K562 (cell line): ENCODE results near the gene ATP2A3. TPM values are rescaled to one million over a fixed set of nuclear protein-coding genes. Genes with fewer than 3 reads are reported as not detected.
A peak's percentile ranks its signal among the peaks of the same experiment; 100 is the strongest.

Source experiments
- ARHGAP35 ChIP-seq: fragments of 450-650 bp; IDR thresholded peaks from 2 replicates; pipeline ENCODE4 v1.6.1; 2018; ENCODE audit not compliant: partially characterized antibody
- HBP1 ChIP-seq: fragments of 450-650 bp; formaldehyde crosslinking; IDR thresholded peaks from 2 replicates; pipeline ENCODE4 v1.4.0; 2022; ENCODE audit warnings: missing genetic modification characterization
- HLTF ChIP-seq: fragments of 450-650 bp; IDR thresholded peaks from 2 replicates; pipeline ENCODE4 v1.6.1; 2016
- L3MBTL2 ChIP-seq: fragments of 450-650 bp; IDR thresholded peaks from 2 replicates; pipeline ENCODE4 v1.6.1; 2016; ENCODE audit warnings: mild to moderate bottlenecking, moderate library complexity
- PCBP1 ChIP-seq: fragments of 200-400 bp; formaldehyde crosslinking; IDR thresholded peaks from 2 replicates; pipeline ENCODE4 v1.6.1; 2018; ENCODE audit warnings: mild to moderate bottlenecking, low read depth, low read length; ENCODE audit not compliant: poor library complexity, severe bottlenecking
- PTBP1 ChIP-seq: fragments of 200-400 bp; formaldehyde crosslinking; IDR thresholded peaks from 2 replicates; pipeline ENCODE4 v1.6.1; 2017; ENCODE audit warnings: low read depth, low read length
- RERE ChIP-seq: sonication (generic); formaldehyde crosslinking; IDR thresholded peaks from 2 replicates; pipeline ENCODE4 v1.8.0; 2023; ENCODE audit warnings: missing genetic modification reagents, mild to moderate bottlenecking, borderline replicate concordance
- TFAM ChIP-seq: fragments of 250-450 bp; sonication (Bioruptor Pico); conservative IDR thresholded peaks from 2 replicates; pipeline ENCODE4 v1.5.0; 2021; ENCODE audit warnings: mild to moderate bottlenecking, moderate library complexity
- ZC3H4 ChIP-seq: sonication (generic); formaldehyde crosslinking; IDR thresholded peaks from 2 replicates; pipeline ENCODE4 v1.9.0; 2021; ENCODE audit warnings: missing genetic modification reagents, borderline replicate concordance
- ZNF146 ChIP-seq: IDR thresholded peaks from one replicate; pipeline ENCODE4 v1.6.1; 2018; ENCODE audit warnings: missing compliant biosample characterization; ENCODE audit not compliant: unreplicated experiment
- ZNF347 ChIP-seq: fragments of 450-650 bp; formaldehyde crosslinking; IDR thresholded peaks from 2 replicates; pipeline ENCODE4 v1.4.0; 2020; ENCODE audit warnings: low read depth, mild to moderate bottlenecking, moderate library complexity
- ZNF398 ChIP-seq: fragments of 250-450 bp; sonication (Bioruptor Pico); IDR thresholded peaks from 2 replicates; pipeline ENCODE4 v1.8.0; 2021; ENCODE audit warnings: moderate library complexity, mild to moderate bottlenecking, inconsistent platforms
- polyA plus RNA-seq, 8 experiments: library from polyadenylated mRNA; depleted of rRNA in 4 of 8; stranded (reverse) in 5 of 8; unstranded in 3 of 8; fragments of >200 nt; fragmentation: Nextera tagmentation in 2 of 8; fragmentation: Illumina TruSeq in 1 of 8; extraction: Ambion mirVana in 2 of 8; extraction: Trizol in 1 of 8; gene quantifications; 2 replicates each; pipeline versions ENCODE4 v1.2.1 to v1.2.3, GENCODE V29; 2011 to 2014; ENCODE audit warnings: inconsistent platforms in 1 of 8, missing spikeins in 1 of 8
- total RNA-seq, 7 experiments: library from RNA; depleted of rRNA in 6 of 7; stranded (reverse); fragments of >200 nt in 6 of 7; fragmentation: Illumina TruSeq in 2 of 7; extraction: Trizol in 2 of 7; gene quantifications; 2 replicates each; pipeline versions ENCODE4 v1.2.1 to v1.2.3, GENCODE V29; 2011 to 2021; ENCODE audit warnings: low replicate concordance in 1 of 7
- TF ChIP-seq, protein P1 (sequence below): fragments of 450-650 bp; IDR thresholded peaks from 2 replicates; pipeline ENCODE4 v1.7.1; 2018; ENCODE audit warnings: mild to moderate bottlenecking, low read depth; ENCODE audit not compliant: partially characterized antibody
- TF ChIP-seq, protein P2 (sequence below): fragments of 450-650 bp; IDR thresholded peaks from 2 replicates; pipeline ENCODE4 v1.6.1; 2016; ENCODE audit warnings: missing biosample characterization, missing genetic modification characterization

The ATP2A3 gene
- total and polyA plus RNA-seq, 9 of the 15 experiments (the other 6 are each of a cell fraction or from before 2014, with no cell fraction given) = 0.65 to 103 (median 31.3) TPM

DNA sequence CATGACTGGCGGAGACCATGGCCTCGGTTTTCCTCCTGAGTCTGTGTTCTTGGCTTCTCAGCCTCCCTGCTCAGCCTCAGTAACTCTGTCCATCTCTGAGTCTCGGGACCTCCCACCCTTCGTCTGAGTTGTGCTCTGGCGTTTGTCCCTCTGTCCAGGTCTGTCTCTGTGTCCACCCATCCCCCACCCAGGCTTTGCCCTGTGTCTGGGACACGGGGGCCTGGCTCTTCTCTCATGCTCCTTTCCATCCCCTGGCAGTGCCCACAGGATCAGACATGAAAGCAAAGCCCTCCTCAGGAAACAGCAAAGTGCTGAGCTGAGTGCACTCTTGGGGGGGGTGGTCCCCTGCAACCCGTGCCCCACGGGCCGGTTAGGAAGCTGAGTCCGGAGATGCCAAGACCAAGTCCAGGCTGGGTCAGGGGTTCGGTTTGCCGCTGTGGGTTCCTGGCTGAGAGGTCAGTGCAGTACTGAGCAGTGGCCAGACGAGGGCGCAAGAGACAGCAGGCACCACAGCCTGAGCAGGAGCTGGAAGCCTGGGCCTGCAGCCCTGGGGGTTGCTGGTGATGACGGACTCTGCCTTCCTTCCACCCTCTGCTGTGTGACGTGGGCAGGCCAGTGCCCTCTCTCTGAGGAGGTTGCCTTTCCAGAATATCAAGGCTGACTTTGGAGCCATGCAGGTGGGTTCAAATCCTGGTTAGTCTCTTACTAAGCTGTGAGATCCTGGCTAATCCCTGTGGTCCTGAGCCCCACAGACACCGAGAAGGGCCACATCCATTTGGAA, 50.5 kb downstream of the ATP2A3 start (continued):
- TF ChIP-seq RERE (CRISPR knock-in tag) (no peak), ARHGAP35 (no peak), ZNF347 (no peak), PTBP1 (no peak), HBP1 (CRISPR knock-in tag) (no peak), HLTF (no peak), PCBP1 (no peak), ZNF146 (CRISPR knock-in tag) (no peak), ZC3H4 (CRISPR knock-in tag) (no peak), ZNF398 (no peak), TFAM (CRISPR knock-in tag) (no peak), L3MBTL2 (peak; percentile 50)
- TF ChIP-seq, protein P1, sequence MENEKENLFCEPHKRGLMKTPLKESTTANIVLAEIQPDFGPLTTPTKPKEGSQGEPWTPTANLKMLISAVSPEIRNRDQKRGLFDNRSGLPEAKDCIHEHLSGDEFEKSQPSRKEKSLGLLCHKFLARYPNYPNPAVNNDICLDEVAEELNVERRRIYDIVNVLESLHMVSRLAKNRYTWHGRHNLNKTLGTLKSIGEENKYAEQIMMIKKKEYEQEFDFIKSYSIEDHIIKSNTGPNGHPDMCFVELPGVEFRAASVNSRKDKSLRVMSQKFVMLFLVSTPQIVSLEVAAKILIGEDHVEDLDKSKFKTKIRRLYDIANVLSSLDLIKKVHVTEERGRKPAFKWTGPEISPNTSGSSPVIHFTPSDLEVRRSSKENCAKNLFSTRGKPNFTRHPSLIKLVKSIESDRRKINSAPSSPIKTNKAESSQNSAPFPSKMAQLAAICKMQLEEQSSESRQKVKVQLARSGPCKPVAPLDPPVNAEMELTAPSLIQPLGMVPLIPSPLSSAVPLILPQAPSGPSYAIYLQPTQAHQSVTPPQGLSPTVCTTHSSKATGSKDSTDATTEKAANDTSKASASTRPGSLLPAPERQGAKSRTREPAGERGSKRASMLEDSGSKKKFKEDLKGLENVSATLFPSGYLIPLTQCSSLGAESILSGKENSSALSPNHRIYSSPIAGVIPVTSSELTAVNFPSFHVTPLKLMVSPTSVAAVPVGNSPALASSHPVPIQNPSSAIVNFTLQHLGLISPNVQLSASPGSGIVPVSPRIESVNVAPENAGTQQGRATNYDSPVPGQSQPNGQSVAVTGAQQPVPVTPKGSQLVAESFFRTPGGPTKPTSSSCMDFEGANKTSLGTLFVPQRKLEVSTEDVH = no peak
- TF ChIP-seq, protein P2, sequence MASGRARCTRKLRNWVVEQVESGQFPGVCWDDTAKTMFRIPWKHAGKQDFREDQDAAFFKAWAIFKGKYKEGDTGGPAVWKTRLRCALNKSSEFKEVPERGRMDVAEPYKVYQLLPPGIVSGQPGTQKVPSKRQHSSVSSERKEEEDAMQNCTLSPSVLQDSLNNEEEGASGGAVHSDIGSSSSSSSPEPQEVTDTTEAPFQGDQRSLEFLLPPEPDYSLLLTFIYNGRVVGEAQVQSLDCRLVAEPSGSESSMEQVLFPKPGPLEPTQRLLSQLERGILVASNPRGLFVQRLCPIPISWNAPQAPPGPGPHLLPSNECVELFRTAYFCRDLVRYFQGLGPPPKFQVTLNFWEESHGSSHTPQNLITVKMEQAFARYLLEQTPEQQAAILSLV (tag) = no peak
